HG03097 (cell line): ENCODE results near the gene PCARE.
"Not testable (repeated sequence)": the region's sequence is repeated elsewhere in the genome, so short reads cannot be mapped to it uniquely, and the experiment has no call there.

Experiments used
- ATAC-seq: cut with Tn5 transposase; IDR thresholded peaks from one replicate; pipeline ENCODE4 v1.9.1; 2021; ENCODE audit not compliant: unreplicated experiment, low FRiP score

Gene PCARE

DNA sequence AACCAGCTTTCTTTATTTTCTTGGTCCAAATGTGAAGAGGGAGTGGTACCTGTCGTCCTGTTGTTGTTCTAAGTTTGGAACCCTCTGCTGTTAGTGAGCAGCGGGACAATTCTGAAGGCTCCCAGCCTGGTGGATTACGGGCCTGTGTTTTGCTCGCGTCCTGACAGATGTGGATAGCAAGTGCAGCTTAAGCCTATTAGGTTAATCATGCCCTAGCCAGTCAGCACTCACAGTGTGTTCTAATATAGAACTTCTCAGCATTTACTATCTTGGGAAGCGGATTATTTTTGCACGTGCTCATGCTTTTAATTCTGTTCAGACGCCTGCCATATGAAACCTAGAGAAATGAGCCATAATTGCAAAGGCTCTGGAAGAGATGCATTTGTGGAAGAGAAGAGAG lies at the start of gene PCARE:
Gene PCARE (minus strand): TSS at position 113 of the 400 bp plus-strand sequence. CDS start 262 bp downstream, outside the sequence.
- no peak for ATAC-seq

DNA sequence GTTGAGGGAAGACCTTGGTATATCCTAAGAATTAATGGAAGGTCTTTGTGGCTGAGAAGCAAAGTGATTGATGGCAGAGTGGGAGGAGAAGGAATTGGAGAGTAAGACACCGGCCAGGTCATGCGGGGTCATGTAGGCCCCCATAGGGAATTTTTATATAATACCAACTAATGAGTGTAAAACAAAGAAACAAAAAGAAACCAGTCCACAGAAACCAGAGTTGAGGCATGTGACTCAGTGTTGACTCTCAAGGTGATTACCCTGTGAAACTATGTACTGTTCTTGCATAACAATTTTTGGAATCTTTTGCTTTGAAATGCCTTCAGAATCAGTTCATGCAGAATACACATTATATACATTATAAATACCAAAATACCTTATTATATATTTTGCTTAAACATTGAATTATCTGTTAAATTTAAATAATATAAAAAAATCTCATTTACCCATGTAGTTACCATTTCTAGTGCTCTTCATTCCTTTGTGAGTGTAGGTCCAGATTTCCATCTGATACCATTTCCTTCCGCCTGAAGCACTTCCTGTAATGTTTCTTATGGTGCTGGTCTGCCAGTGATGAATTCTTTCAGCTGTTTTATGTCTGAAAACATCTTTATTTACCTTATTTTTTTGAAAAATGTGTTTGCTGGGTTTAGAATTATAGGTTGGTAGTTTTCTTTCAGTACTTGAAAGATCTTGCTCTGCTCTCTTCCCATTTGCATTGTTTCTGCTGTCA lies 49.5 kb upstream of the PCARE start:
- ATAC-seq = no peak

DNA sequence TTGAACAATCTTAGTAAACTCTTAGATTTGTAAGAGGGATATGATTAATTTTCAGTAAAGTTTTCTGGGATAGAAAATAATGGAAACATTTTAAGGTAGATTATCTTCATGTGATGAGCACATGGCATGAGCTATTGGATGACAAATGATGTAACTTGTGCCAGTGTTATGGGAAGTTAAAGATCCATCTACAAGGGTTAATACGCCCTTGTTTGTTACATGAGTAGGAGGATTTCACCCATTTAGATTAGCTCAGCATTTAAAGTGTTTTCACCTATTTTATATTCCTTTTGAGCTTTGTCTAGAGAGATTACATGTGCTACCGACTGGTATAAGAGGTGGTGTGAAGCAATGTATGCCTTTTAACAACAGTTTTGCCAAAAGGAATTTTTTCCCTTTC lies 46.5 kb upstream of the PCARE start:
- no peak for ATAC-seq

DNA sequence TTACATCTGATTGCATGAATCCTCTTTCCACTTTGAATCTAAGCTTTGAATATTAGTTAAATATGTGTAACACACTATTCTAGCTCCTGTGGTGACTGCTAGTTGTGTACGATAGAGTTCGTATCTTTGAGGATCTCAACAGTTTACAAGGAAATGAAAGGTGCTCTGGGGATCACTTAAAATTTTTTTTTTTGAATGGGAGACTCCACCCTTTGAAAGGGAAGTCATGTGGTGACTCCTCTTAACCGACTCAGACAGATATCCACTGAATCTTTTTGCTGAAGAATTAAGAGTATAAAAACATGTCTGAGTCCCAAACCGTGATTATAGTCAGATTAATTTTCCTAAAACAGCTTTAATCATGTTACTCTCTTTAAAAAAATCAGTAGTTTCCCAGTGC lies 44.9 kb upstream of the PCARE start:
- ATAC-seq = no peak

DNA sequence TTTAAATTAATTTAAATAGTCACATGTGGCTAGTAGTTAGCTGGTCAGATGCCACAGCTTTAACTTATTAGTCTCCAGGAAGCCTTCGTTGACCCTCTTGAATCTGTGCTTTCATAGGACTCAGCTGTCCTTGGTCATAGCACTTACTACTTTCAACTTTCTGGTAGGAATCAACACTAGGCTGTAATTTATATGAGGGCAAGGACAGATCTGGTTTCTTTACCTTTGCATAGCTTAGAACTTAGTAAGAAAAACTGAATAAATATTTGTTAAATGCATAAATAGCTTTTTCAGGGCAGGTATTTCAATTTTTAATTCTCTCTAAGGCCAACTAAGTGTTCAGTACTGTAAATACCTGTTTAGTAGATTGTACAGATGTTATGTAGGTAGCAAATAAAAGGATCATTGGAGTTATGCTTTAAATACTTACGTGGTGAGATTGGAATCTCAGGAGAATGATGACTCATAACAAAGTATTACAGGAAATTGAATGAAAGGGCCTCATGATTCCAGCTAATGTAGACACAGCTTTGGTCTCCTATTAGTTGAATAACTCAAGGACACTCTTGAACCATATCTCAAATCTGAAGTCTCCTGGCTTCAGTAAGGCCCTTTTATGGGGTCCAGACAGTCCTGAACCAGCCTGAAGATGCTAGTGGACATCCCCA lies 43.4 kb upstream of the PCARE start:
- no peak for ATAC-seq

DNA sequence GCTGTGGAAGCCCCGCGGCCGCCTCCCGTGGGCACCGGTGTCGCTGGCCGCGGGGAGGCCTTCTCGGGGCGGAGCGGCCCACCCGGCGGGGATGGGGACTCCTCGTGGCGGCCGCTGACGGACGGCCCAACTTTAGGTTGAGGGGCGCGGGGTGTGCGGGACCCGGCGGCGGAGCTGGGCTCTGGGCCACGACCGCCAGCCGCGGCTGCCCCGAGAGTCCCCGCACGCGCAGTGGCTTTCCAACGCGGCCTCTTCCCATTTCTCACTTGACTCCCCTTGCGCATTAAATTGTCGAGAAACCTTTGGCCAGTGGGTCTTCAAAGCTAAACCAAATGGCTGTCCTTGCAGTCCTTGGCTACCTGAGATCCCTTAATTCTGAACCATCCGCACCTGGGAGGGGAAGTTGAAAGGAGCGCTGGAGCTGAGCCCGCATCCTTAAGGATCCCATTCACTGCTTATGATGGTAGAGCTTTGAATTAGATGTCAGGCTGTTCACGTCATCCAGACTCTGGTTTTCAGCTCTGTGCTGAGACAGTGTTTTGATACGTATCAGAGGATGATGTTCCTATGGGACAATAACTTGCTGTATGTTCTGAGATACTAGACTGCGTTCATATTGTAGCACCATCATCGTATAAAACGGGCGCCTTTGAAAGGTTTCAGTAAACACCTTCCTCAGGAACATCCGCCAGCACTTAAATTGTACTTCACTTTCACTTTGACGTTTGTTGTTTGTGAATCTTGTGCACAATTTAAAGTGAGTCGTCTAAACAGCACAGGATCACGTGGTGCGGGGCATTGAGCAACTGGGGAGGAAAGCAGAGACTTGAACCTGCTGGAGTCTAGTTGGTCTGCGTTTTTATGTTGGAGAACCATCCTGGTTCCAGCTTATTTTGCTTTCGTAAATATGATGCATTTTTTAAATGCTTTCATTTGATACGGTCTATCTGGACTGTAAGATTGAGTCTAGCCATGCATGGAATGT lies 41.8 kb upstream of the PCARE start:
- peak; percentile 30 for ATAC-seq

DNA sequence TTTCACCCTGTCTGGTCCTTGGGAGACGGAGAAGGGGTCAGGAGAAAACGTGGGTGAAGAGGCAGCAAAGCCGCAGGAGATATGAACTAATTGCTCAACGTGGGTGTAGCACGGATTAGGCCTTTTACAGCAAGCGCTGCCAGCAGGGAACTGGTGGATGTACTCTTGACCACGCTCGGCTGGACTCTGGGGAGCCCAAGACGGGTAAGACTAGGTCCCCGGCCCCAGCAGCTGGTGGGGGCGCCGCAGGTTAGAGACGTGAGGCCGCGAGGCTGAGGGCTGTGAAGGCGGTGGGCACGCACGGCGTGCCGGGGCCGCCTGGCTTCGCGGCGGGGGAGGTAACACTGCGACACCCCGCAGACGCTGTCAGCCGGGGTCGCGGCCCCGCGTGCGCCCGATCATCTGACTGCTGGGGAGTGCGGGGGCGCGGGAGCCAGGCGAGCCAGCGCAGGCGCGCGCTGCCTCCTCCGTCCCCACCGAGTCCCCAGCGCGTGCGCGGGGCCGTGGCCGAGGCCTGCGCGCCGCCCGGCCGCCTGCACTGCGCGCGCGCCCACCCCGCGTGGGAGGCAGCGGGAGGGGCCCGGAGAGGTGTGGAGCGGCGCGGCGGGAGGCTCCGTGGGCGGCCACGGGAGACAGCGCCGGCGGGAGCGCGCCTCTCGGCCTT lies 40.8 kb upstream of the PCARE start, which contains the start of gene CLIP4:
Gene CLIP4 (plus strand): TSS at position 470 of the 664 bp plus-strand sequence. CDS start 5,974 bp downstream, outside the sequence.
- no peak for ATAC-seq

DNA sequence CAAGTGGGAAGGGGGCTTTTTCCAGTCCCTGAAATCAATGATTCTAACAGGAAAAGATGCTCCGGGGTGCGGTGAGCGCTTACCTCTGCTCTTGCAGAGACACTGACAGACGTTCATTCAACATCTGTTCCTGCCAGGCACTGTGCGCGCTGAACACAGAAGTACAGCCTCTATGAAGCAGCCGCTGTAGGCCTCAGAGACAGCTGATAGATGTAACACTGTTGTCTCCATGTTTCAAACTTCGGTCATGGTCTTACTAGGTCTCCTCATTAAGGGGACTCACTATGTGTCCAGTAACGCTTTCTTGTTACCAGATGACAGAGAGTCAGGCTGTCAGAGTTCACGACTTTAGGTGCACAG lies 40.2 kb upstream of the PCARE start:
- ATAC-seq = no peak

DNA sequence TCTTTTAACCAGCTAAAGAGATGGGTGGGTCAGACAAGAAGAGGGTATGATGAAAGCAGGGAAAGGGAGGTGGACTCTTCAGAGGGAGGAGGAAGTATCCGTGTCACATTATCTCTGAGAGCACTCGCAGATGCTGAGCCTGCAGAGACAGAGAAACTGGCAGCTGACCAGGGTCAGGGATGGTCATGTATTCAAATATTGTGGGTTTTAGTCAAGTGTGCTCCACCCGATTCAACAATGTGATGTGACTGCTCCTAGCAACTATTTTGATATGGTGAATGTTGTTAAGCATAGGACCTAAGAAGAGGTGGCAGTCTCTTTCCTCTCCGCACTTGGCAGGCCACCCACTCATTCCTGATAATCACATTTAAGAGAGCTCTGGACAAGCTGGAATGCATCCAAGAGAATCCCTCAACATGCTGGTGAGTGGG lies 39.6 kb upstream of the PCARE start:
- no peak for ATAC-seq

DNA sequence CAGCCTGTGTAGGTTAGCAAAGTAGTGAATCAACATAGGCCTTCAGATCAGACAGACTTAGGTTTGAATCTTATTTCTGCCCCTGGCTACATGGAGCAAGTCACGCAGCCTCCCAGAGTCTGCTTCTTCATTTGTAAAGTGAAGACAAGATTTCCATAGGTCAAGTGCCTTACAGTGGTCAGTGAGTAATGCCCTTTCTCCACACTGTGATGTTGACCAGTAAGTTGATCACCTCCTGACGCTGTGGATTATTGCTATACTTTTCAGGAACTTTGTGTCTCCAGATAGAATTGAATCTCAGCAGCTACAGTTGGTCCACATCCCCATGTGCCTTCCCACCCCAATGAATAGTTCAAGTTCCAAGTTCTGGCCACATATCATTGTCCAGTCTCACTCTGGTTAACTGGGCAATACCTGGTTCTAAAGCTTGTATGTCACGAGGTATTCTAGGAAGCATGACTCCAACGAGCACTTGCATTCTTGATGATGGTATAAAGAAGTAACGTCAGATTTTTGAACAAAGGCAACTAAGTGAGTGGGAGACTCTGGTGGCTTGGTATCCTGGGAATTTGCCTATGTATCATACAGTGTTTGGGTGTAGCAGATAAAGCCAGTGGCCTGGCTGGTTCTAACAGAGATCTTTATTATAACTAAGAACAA lies 38.8 kb upstream of the PCARE start:
- no peak for ATAC-seq

DNA sequence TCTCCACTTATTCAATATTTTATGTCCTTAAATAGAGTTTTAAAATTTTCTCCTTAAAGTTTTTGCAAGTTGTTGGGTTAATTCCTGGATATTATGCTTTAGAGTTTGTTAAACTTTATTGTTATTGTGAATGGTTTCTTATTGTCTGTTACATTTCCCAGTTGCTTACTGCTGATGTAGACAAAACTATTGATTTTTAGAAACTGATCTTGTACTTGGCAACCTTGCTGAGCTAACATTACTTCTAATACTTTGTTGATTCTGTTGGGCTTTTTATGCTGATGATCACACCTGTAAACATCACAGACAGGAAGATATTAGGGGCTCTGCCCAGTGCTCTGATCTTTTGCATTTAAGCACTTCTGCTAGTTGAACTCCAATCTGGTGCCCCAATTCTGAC lies 38.1 kb upstream of the PCARE start:
- no peak for ATAC-seq

DNA sequence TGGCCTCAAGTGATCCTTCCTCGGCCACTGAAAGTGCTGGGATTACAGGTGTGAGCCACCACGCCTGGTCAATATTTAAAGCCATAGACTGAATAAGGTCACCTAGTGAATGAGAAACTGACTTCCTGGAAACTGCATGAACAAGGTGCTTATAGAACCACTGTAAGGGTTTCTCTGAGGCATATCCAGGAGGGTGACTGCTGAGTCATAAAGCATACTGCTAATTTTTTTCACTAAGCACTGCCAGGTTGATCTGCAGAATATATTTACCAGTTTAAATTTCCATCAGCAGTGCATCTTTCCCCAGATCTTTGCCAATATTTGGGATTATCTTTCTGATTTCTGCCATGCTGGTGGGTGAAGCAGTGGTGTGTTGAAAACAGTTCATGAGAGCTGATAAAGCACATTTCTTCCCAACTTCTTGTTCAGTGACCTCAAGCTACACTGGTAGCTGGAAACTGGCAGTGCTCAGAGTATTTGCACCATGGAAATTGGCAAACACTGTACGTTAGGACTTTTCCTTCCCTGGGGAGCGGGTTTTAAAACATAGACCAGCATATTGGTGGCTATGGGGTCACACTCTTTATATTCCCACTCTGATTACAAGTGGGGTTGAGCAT lies 36.7 kb upstream of the PCARE start:
- ATAC-seq = no peak

DNA sequence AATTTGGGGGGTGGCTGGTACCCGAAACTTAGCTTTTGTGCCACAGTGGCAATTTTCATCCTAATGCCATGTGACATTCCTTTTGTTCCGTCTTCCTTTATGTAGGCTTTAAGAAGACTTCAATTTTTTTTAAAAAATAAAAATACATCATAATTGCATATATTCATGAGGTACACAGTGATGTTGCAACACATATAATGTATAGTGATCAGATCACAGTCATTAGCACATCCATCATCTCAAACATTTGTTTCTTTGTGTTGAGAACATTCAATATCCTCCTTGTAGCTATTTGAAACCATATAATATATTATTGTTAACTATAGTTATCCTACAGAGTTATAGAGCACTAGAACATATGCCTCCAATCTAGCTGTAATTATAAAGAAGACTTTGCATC lies 34.9 kb upstream of the PCARE start:
- ATAC-seq = no peak

DNA sequence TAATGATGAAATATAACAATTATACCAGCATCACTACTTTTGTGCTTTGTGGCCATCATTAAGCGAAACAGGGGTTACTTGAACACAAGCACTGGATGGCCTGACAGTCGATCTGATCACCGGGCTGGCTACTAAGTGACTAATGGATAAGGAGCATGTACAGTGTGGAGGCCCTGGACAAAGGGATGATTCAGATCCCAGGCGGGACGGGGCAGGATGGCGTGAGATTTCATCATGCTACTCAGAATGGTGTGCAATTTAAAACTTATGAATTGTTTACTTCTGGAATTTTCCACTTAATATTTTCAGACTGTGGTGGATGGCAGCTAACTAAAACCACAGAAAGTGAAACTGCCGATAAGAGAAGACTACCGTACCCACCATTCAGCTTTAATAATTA lies 33.9 kb upstream of the PCARE start:
- ATAC-seq = no peak

DNA sequence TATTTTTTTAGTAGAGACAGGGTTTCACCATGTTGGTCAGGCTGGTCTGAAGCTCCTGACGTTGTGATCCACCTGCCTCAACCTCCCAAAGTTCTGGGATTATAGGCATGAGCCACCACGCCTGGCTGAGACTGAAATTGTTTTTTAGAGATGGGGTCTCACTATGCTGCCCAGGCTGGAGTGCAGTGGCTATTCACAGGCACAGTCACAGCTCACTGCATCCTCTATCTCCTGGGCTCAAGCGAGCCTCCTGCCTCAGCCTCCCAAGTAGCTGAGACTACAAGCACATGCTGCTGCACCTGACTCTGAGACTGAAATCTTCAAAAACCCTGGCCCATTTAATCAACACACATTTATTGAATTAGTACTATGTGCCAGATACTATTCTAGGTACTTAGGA lies 33.2 kb upstream of the PCARE start:
- ATAC-seq = not testable (repeated sequence)

DNA sequence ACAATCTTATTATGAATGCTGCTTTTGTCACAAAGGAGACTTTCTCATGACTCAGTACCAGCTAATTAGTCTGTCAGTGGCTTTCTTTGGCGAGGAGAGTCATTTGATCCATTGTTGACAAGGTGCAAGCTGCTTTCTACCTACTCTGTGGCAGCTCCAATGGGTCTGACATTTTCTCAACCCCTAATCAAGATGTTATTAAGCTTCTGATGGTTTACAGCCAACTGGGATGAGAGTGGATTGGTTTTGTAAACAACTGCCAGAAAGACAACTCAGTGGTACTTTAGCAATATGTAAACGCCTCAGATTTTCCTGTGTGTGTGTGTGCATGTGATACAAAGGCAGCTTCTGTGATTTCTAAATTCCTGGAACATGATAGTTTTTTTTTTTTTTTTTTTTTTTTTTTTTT lies 32.7 kb upstream of the PCARE start:
- ATAC-seq = no peak

DNA sequence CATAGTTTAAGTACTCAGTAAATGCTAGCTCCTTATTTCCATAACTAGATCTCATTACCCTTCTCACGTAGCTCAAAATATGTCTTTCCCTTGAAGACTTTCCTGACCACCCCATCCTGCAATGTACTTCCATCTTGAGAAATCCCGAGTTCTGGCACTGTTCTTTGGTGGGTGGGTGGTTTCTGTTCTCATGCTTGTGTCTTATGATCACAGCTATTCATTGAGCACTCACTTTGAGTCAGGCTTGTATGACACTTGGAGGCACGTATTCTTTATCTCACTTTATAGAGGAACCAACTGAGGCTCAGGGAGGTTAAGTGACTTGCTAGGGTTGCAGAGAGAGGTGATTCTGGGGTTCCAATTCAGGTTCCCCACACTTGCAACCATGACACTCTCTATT lies 31.9 kb upstream of the PCARE start:
- ATAC-seq = no peak

DNA sequence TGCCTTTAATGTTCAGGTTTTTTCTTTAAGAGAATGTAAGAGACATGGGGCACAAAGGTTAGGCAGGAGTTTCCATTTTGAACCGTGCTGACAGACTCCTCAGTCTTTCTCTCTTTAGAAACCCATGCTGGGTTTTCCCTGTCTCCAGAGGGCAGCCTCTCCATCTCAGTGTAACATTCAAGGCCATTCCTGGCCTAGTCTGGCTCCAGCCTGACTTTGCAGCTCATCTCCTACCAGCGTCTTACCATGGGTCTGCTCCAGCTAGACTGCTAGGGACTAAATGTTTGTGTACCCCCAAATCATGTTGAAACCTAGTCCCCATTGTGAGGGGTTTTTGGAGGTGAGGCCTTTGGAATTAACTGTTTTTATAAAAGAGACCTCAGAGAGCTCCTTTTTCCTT lies 31.1 kb upstream of the PCARE start:
- ATAC-seq = no peak

DNA sequence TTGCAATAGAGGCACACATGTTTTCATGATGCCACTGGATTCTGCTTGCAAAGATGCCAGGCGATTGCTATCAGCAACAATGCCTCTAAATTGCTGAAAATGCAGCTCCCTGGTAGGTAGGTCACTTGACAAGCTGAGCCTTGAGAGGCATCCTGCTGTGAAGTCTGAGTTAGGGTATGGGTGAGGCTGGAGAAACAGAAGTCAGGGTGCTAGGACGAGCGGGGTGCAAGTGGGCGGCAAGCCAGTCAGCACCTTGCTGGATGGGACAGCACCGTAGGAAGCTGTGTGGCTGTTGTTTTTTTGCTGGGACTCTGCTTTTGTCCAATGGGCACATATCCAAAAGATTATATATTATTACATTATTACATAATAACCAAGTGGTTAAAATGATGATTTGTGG lies 30.4 kb upstream of the PCARE start:
- no peak for ATAC-seq

DNA sequence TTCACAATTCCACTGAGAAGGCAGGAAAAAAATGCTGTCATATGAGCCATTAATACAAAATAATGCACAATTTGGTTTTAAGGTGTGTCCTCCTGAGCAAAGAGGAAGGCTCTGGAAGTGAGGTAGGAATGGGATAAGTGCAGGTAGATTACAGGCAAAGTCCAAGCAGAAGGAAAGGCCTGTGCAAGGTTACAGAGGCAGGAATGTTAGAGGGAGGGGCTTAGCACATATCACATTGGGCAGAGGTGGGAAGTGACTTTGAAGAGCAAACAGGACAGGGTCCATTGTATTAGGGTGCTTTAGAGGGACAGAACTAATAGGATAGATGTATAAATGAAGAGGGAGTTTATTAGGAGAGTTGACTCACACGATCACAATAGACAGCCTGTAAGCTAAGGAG lies 26.2 kb upstream of the PCARE start:
- no peak for ATAC-seq
